PC-9 (cell line): Measurements from ENCODE around the gene NLGN1. TPM values are rescaled to one million over a fixed set of nuclear protein-coding genes. Genes with fewer than 3 reads are reported as not detected.

ENCODE experiments used
- BruUV-seq: library from RNA; stranded (reverse); fragments of 400-500 nt; replicated peaks from 2 replicates; lab custom pipeline; 2021; lab: Mats Ljungman, UMichigan
- CTCF ChIA-PET: fragments of 300-600 bp; sonication (Branson Sonifier 250); formaldehyde crosslinking; loops from one replicate; lab custom pipeline; 2022; ENCODE audit warnings: antibody characterized with exemption; lab: Charles Lee
- POLR2A ChIA-PET: fragments of 300-600 bp; sonication (Branson Sonifier 250); formaldehyde crosslinking; loops from one replicate; lab custom pipeline; 2022; ENCODE audit warnings: antibody characterized with exemption; ENCODE audit not compliant: unreplicated experiment; lab: Charles Lee
- DNase-seq, 2 experiments: peaks; one replicate each; pipeline versions ENCODE4 v3.0.0 to v3.0.0-alpha.2; 2015 to 2022; ENCODE audit warnings: mixed read lengths in 1 of 2
- H2AFZ ChIP-seq: fragments of 200-600 bp; sonication (generic); 2 replicates; pipeline ENCODE4 v1.8.1; 2017; ENCODE audit warnings: antibody characterized with exemption
- H3F3A ChIP-seq: fragments of 200-600 bp; sonication (generic); 2 replicates; pipeline ENCODE4 v1.8.1; 2017; ENCODE audit warnings: antibody characterized with exemption, mild to moderate bottlenecking, low read depth; ENCODE audit not compliant: insufficient read depth
- H3K27ac ChIP-seq: fragments of 200-600 bp; sonication (generic); 2 replicates; pipeline ENCODE4 v1.6.1; 2016; ENCODE audit warnings: mixed run types
- H3K27me3 ChIP-seq: fragments of 200-600 bp; sonication (generic); 2 replicates; pipeline ENCODE4 v1.6.1; 2016; ENCODE audit warnings: low read depth, mixed run types; ENCODE audit not compliant: insufficient read depth
- H3K36me3 ChIP-seq: fragments of 200-600 bp; sonication (generic); 2 replicates; pipeline ENCODE4 v1.6.1; 2016; ENCODE audit warnings: low read depth, mixed run types
- H3K4me1 ChIP-seq: fragments of 200-600 bp; sonication (generic); replicated peaks from 2 replicates; pipeline ENCODE4 v1.6.1; 2016; ENCODE audit warnings: mixed run types; ENCODE audit not compliant: insufficient read depth
- H3K4me2 ChIP-seq: fragments of 200-600 bp; sonication (generic); 2 replicates; pipeline ENCODE4 v1.6.1; 2017; ENCODE audit warnings: mixed run types
- H3K4me3 ChIP-seq: fragments of 200-600 bp; sonication (generic); 2 replicates; pipeline ENCODE4 v1.6.1; 2016; ENCODE audit warnings: mixed run types
- H3K79me2 ChIP-seq: fragments of 200-600 bp; sonication (generic); 2 replicates; pipeline ENCODE4 v1.6.1; 2017; ENCODE audit warnings: low read depth, mixed run types
- H3K9me2 ChIP-seq: fragments of 200-600 bp; sonication (generic); 2 replicates; pipeline ENCODE4 v1.8.1; 2017; ENCODE audit warnings: mild to moderate bottlenecking; ENCODE audit not compliant: insufficient read depth
- H3K9me3 ChIP-seq: fragments of 200-600 bp; sonication (generic); 2 replicates; pipeline ENCODE4 v1.8.1; 2016; ENCODE audit warnings: low read depth; ENCODE audit not compliant: insufficient read depth
- H4K20me1 ChIP-seq: fragments of 200-600 bp; sonication (generic); 2 replicates; pipeline ENCODE4 v1.8.1; 2017; ENCODE audit not compliant: insufficient read depth
- CTCF ChIP-seq: fragments of 200-600 bp; sonication (generic); conservative IDR thresholded peaks from 2 replicates; pipeline ENCODE4 v1.6.1; 2017; ENCODE audit warnings: mixed run types, antibody characterized with exemption, mild to moderate bottlenecking, moderate library complexity
- EZH2 ChIP-seq: fragments of 200-600 bp; sonication (generic); IDR thresholded peaks from 2 replicates; pipeline ENCODE4 v1.8.0; 2017; ENCODE audit warnings: antibody characterized with exemption, low read depth
- intact Hi-C: fragments of 100-400 bp; cut with micrococcal nuclease; formaldehyde crosslinking; loops from one replicate; pipeline ENCODE4 v1.10.0; 2022; ENCODE audit not compliant: unreplicated experiment
- total RNA-seq: library from RNA; stranded (reverse); gene quantifications from 2 replicates; pipeline ENCODE4 v1.2.3, GENCODE V29; 2021

Gene NLGN1
- total RNA-seq, 1 experiment from 2014 or later, result 1.4 TPM

DNA sequence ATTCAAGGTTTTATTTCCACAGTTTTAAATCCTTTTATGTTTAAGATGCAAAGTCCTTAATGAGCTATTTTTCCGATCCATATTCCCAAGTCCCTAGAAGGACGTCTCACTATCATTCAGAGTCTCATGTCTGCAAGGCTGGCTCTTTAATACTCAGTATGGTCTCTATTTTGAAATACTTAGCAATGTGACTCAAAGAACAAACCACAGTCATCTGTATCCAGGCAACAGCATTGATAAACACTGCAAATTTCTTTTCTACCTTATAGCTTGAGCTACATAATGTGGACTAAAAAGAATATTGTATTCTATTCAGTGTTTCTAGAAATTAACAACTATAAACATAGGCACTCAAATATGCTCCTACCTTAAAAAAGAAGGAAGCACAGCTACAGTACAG, 873.3 kb downstream of the NLGN1 start:
- POLR2A ChIA-PET, result no interaction called here

DNA sequence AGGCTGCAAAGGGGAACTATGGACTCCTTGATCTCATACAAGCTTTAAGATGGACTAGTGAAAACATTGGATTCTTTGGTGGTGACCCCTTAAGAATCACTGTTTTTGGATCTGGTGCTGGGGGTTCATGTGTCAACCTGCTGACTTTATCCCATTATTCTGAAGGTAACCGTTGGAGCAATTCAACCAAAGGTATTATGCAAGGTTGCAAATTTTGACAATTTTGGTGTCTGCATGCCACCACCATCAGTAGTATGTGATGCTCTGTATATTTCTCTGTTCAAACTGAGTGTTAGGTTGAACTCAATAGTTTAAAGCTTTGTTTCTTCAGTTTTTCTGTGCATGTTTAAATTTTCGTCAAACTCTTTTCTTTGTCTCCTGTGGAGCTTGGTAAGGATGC, 877.8 kb downstream of the NLGN1 start:
- Histone ChIP-seq H3K79me2 (no peaks in the 10 kb centered on the region), H3K9me2 (no peaks in the 10 kb centered on the region; the same call in 1 of the 2 replicates), H3K27ac (no peak overlapping the region), H3K36me3 (no peaks in the 10 kb centered on the region), H3K4me1 (no peaks in the 10 kb centered on the region), H4K20me1 (no peaks in the 10 kb centered on the region), H3F3A (no peaks in the 10 kb centered on the region), H3K4me3 (no peak overlapping the region), H3K27me3 (no peaks in the 10 kb centered on the region), H3K9me3 (no peaks in the 10 kb centered on the region), H3K4me2 (no peak overlapping the region), H2AFZ (no peak overlapping the region)
- DNase-seq, result no peak
- ChIA-PET POLR2A (no interaction called here), CTCF (no interaction called here)
- TF ChIP-seq CTCF (no peak), EZH2 (no peak)
- no TSS peak for BruUV-seq
- intact Hi-C loops, result no loop called here

More for the DNA sequence above, 873.3 kb downstream of the NLGN1 start:
- Histone ChIP-seq H3K27me3 (no peaks in the 10 kb centered on the region), H3K79me2 (no peaks in the 10 kb centered on the region), H3K4me2 (no peak overlapping the region), H3K36me3 (no peaks in the 10 kb centered on the region), H3F3A (no peaks in the 10 kb centered on the region), H3K4me3 (no peak overlapping the region), H3K9me3 (no peaks in the 10 kb centered on the region), H2AFZ (no peak overlapping the region), H4K20me1 (no peaks in the 10 kb centered on the region), H3K27ac (no peak overlapping the region), H3K4me1 (no peaks in the 10 kb centered on the region), H3K9me2 (no peaks in the 10 kb centered on the region)
- TF ChIP-seq CTCF (no peak), EZH2 (no peak)
- DNase-seq, result peak in 1 of 2 experiments; percentile 40
- intact Hi-C loops, result no loop called here
- CTCF ChIA-PET, result no interaction called here
- BruUV-seq, result no TSS peak

GRCh38 chr3:174276826-174277225, 879.3 kb downstream of the NLGN1 start:
- no peaks in the 10 kb centered on the region for H3K27me3 ChIP-seq
- no peak overlapping the region for H3K27ac ChIP-seq
- H3F3A ChIP-seq, result no peaks in the 10 kb centered on the region
- H3K36me3 ChIP-seq, result no peaks in the 10 kb centered on the region
- CTCF ChIA-PET, result no interaction called here
- no peaks in the 10 kb centered on the region for H4K20me1 ChIP-seq
- H3K79me2 ChIP-seq, result no peaks in the 10 kb centered on the region
- no peaks in the 10 kb centered on the region for H3K9me3 ChIP-seq
- POLR2A ChIA-PET, result no interaction called here
- BruUV-seq, result no TSS peak
- H2AFZ ChIP-seq, result no peak overlapping the region
- no peak for DNase-seq
- intact Hi-C loops, result no loop called here
- TF ChIP-seq EZH2 (no peak), CTCF (no peak)
- no peaks in the 10 kb centered on the region for H3K4me1 ChIP-seq
- no peaks in the 10 kb centered on the region; the same call in 1 of the 2 replicates for H3K9me2 ChIP-seq
- H3K4me3 ChIP-seq, result no peak overlapping the region
- H3K4me2 ChIP-seq, result no peak overlapping the region
